22Rv1 (cell line): ENCODE results near the gene CREB5.

Experiments used
- ZFX ChIP-seq: fragments of 450-650 bp; IDR thresholded peaks from 2 replicates; pipeline ENCODE4 v1.6.1; 2017; ENCODE audit warnings: antibody characterized with exemption, borderline replicate concordance
- TF ChIP-seq, protein P1 (sequence below): fragments of 450-650 bp; IDR thresholded peaks from 2 replicates; pipeline ENCODE4 v1.5.1; 2017; ENCODE audit warnings: mild to moderate bottlenecking

DNA sequence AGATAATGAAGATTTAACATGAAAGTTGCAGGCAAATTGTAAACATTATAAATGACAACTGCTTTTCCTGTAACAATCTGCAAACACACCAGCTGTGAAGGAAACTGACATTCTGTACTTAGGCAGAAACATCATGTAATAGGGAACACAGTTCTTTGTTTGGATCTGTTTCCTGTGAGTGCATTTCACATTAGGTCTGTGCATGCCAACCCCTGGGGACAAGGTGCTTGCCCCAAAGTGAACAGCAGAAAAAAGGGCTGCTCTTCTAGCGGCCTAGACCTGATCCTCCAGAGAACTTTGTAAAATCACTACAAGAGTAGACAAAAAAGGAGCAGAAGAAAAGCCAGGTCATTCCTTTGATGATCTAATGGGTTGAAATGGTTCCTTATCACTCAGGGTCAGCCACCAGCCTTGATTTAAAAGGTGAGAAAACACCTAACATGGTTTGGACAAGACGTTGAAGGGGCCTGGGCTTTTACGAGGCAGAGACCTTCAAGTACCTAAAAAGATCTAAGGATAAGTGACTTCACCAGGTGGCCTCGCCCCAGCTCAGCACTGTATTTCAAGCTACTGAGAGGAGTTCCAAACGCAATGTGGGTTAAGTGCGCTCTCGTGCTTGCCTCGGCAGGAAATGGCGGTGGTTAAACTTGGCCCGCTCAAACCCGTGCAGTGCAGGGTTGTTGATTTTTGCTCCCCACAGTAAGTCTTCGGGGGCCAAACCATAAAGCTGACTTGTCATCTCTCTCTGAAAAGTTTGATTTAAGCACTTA lies 249.7 kb downstream of the CREB5 start:
- TF ChIP-seq, protein P1, sequence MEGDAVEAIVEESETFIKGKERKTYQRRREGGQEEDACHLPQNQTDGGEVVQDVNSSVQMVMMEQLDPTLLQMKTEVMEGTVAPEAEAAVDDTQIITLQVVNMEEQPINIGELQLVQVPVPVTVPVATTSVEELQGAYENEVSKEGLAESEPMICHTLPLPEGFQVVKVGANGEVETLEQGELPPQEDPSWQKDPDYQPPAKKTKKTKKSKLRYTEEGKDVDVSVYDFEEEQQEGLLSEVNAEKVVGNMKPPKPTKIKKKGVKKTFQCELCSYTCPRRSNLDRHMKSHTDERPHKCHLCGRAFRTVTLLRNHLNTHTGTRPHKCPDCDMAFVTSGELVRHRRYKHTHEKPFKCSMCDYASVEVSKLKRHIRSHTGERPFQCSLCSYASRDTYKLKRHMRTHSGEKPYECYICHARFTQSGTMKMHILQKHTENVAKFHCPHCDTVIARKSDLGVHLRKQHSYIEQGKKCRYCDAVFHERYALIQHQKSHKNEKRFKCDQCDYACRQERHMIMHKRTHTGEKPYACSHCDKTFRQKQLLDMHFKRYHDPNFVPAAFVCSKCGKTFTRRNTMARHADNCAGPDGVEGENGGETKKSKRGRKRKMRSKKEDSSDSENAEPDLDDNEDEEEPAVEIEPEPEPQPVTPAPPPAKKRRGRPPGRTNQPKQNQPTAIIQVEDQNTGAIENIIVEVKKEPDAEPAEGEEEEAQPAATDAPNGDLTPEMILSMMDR = no peak
- TF ChIP-seq ZFX = no peak
